CD14-positive monocyte (primary cell): ENCODE measurements around the gene LIPN. TPM values are rescaled to one million over a fixed set of nuclear protein-coding genes. Genes with fewer than 3 reads are reported as not detected.
"Not testable (repeated sequence)": the region's sequence is repeated elsewhere in the genome, so short reads cannot be mapped to it uniquely, and the experiment has no call there.

Experiments used
- DNase-seq, 3 donors: peaks; one replicate each; pipeline ENCODE4 v3.0.0-alpha.2; 2011 to 2022
- H2AFZ ChIP-seq: 2 replicates; pipeline ENCODE4 v1.6.0; 2012; ENCODE audit warnings: mild to moderate bottlenecking, low read depth, low read length, inconsistent platforms; ENCODE audit not compliant: insufficient read depth, poor library complexity, severe bottlenecking
- H3K27ac ChIP-seq, 2 donors: 1 replicate in 1 of 2; 2 replicates in 1 of 2; pipeline ENCODE4 v1.5.1; 2012 to 2013; ENCODE audit warnings: low read length in 2 of 2, control low read depth in 1 of 2, inconsistent platforms in 1 of 2, low read depth in 1 of 2, mild to moderate bottlenecking in 1 of 2
- H3K27me3 ChIP-seq, 2 donors: one replicate each; pipeline versions ENCODE4 v1.6.0 to v1.6.1; 2011 to 2013; ENCODE audit warnings: low read length in 2 of 2; ENCODE audit not compliant: control insufficient read depth in 2 of 2, insufficient read depth in 2 of 2
- H3K36me3 ChIP-seq, 2 donors: replicated peaks in 1 of 2; 1 replicate in 1 of 2; 2 replicates in 1 of 2; pipeline versions ENCODE4 v1.5.1 to v1.6.1; 2012 to 2013; ENCODE audit warnings: low read length in 2 of 2, control low read depth in 1 of 2, inconsistent platforms in 1 of 2, mild to moderate bottlenecking in 1 of 2; ENCODE audit not compliant: insufficient read depth in 2 of 2, control insufficient read depth in 1 of 2
- H3K4me1 ChIP-seq, 2 donors: 1 replicate in 1 of 2; 2 replicates in 1 of 2; pipeline versions ENCODE4 v1.5.1 to v1.6.1; 2012 to 2013; ENCODE audit warnings: low read length in 2 of 2, control low read depth in 1 of 2, inconsistent platforms in 1 of 2, mild to moderate bottlenecking in 1 of 2, moderate library complexity in 1 of 2; ENCODE audit not compliant: insufficient read depth in 2 of 2, control insufficient read depth in 1 of 2
- H3K4me2 ChIP-seq: replicated peaks from 2 replicates; pipeline ENCODE3; 2012; ENCODE audit warnings: low read length, moderate library complexity, mild to moderate bottlenecking; ENCODE audit not compliant: poor library complexity, severe bottlenecking; ENCODE audit errors: extremely low read depth
- H3K4me3 ChIP-seq, 3 experiments: fragments of 200-600 bp in 1 of 3; sonication (generic) in 1 of 3; replicated peaks in 1 of 3; 1 replicate in 2 of 3; 2 replicates in 1 of 3; pipeline ENCODE4 v1.5.1; 2011 to 2013; ENCODE audit warnings: low read length in 3 of 3, mild to moderate bottlenecking in 3 of 3, control low read depth in 2 of 3, low read depth in 2 of 3, inconsistent platforms in 1 of 3, moderate library complexity in 1 of 3
- H3K79me2 ChIP-seq: 2 replicates; pipeline ENCODE4 v1.6.0; 2012; ENCODE audit warnings: mild to moderate bottlenecking, control low read depth, inconsistent platforms, low read length, moderate library complexity; ENCODE audit not compliant: insufficient read depth
- H3K9ac ChIP-seq: 2 replicates; pipeline ENCODE4 v1.6.0; 2017; ENCODE audit warnings: low read length, mild to moderate bottlenecking; ENCODE audit not compliant: insufficient read depth, poor library complexity, severe bottlenecking
- H3K9me3 ChIP-seq, 2 donors: replicated peaks in 1 of 2; 1 replicate in 1 of 2; 2 replicates in 1 of 2; pipeline versions ENCODE4 v1.5.1 to v1.6.1; 2012 to 2013; ENCODE audit warnings: low read length in 2 of 2, control low read depth in 1 of 2; ENCODE audit not compliant: control insufficient read depth in 1 of 2, insufficient read depth in 1 of 2
- H4K20me1 ChIP-seq: 2 replicates; pipeline ENCODE4 v1.6.0; 2012; ENCODE audit warnings: mild to moderate bottlenecking, low read length, control low read depth, moderate library complexity; ENCODE audit not compliant: insufficient read depth
- H3K27ac Mint-ChIP-seq, 7 donors: one replicate each; pipeline ENCODE4 v1.8.0; 2020; ENCODE audit warnings: mild to moderate bottlenecking in 7 of 7, mixed read lengths in 7 of 7, moderate library complexity in 6 of 7, inconsistent platforms in 2 of 7
- H3K27me3 Mint-ChIP-seq, 3 donors: one replicate each; pipeline ENCODE4 v1.8.0; 2021 to 2022; ENCODE audit warnings: low read depth in 3 of 3, mild to moderate bottlenecking in 3 of 3, mixed read lengths in 3 of 3, moderate library complexity in 3 of 3, inconsistent platforms in 1 of 3
- H3K36me3 Mint-ChIP-seq, 2 donors: one replicate each; pipeline ENCODE4 v1.8.0; 2020; ENCODE audit warnings: mixed read lengths in 2 of 2, inconsistent platforms in 1 of 2, mild to moderate bottlenecking in 1 of 2
- H3K4me1 Mint-ChIP-seq: one replicate; pipeline ENCODE4 v1.8.0; 2020; ENCODE audit warnings: mild to moderate bottlenecking, mixed read lengths
- H3K4me3 Mint-ChIP-seq, 2 donors: one replicate each; pipeline ENCODE4 v1.8.0; 2020; ENCODE audit warnings: mild to moderate bottlenecking in 2 of 2, mixed read lengths in 2 of 2, moderate library complexity in 1 of 2
- H3K9me3 Mint-ChIP-seq, 7 donors: one replicate each; pipeline ENCODE4 v1.8.0; 2020 to 2022; ENCODE audit warnings: mixed read lengths in 7 of 7, mild to moderate bottlenecking in 6 of 7, moderate library complexity in 6 of 7, inconsistent platforms in 2 of 7
- WGBS: methylation state at CpG from one replicate; pipeline ENCODE4 v1.1.5; 2013; ENCODE audit warnings: missing lambda C conversion rate; ENCODE audit not compliant: insufficient coverage; 5-methylcytosine and 5-hydroxymethylcytosine counted together
- intact Hi-C, 2 donors: fragments of 100-400 bp; cut with micrococcal nuclease; formaldehyde crosslinking; loops; one replicate each; pipeline versions ENCODE4 v1.15.0 to v1.15.1; 2023
- polyA plus RNA-seq, 3 donors: library from polyadenylated mRNA; depleted of rRNA in 1 of 3; unstranded in 2 of 3; stranded (reverse) in 1 of 3; fragments of 300-500 nt in 2 of 3; fragments of >200 nt in 1 of 3; fragmentation: Illumina TruSeq in 2 of 3; gene quantifications; 1 replicate in 2 of 3; 2 replicates in 1 of 3; pipeline ENCODE4 v1.2.3, GENCODE V29; 2012 to 2021
- TF ChIP-seq, protein P1 (sequence below): fragments of 200-600 bp; IDR thresholded peaks from one replicate; pipeline ENCODE4 v1.8.0; 2022; ENCODE audit warnings: antibody characterized with exemption, mild to moderate bottlenecking

LIPN gene
- polyA plus RNA-seq, 3 donors, result 8.9 to 12.9 (median 10.1) TPM

DNA sequence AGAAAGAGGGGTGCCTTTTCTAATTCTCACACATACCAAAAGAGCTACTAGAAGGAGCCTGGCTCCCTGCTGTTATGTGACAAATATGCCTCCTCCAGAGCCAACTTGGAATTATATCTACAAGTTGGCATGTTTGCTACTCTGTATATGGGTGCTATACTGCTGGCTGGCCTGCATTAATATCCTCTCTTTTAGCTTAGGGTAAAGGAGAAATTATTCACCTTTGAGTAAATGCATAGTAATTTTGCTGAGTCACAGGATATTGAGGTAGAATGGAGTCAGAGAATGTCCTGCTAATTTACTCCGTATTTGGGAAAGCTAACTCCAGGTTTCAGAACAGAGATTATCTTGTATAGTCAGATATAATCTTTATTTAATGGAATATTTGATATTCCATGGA is 24.2 kb upstream of the LIPN start:
- Histone ChIP-seq H4K20me1 (no peaks in the 10 kb centered on the region), H3K4me3 (no peak overlapping the region), H3K4me1 (peaks cover 0 to 6% of the 10 kb centered on the region in 2 donors), H3K27ac (no peak overlapping the region), H3K36me3 (no peaks in the 10 kb centered on the region), H3K27me3 (peaks cover 0 to 2% of the 10 kb centered on the region in 2 donors), H3K79me2 (no peaks in the 10 kb centered on the region), H2AFZ (no peak overlapping the region), H3K9me3 (no peaks in the 10 kb centered on the region), H3K4me2 (no peak overlapping the region), H3K9ac (no peak overlapping the region)
- Mint-ChIP-seq H3K36me3 (no peaks in the 10 kb centered on the region), H3K4me1 (peaks cover 9% of the 10 kb centered on the region), H3K4me3 (no peak overlapping the region), H3K27ac (no peak overlapping the region), H3K27me3 (peaks cover 0 to 4% (median 3%) of the 10 kb centered on the region in 3 donors), H3K9me3 (no peaks in the 10 kb centered on the region)
- no peak for DNase-seq
- TF ChIP-seq, protein P1, sequence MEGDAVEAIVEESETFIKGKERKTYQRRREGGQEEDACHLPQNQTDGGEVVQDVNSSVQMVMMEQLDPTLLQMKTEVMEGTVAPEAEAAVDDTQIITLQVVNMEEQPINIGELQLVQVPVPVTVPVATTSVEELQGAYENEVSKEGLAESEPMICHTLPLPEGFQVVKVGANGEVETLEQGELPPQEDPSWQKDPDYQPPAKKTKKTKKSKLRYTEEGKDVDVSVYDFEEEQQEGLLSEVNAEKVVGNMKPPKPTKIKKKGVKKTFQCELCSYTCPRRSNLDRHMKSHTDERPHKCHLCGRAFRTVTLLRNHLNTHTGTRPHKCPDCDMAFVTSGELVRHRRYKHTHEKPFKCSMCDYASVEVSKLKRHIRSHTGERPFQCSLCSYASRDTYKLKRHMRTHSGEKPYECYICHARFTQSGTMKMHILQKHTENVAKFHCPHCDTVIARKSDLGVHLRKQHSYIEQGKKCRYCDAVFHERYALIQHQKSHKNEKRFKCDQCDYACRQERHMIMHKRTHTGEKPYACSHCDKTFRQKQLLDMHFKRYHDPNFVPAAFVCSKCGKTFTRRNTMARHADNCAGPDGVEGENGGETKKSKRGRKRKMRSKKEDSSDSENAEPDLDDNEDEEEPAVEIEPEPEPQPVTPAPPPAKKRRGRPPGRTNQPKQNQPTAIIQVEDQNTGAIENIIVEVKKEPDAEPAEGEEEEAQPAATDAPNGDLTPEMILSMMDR, result no peak
- WGBS, result no CpG with 5 or more reads among the region's 1 CpG
- intact Hi-C loops, result no loop called here

DNA sequence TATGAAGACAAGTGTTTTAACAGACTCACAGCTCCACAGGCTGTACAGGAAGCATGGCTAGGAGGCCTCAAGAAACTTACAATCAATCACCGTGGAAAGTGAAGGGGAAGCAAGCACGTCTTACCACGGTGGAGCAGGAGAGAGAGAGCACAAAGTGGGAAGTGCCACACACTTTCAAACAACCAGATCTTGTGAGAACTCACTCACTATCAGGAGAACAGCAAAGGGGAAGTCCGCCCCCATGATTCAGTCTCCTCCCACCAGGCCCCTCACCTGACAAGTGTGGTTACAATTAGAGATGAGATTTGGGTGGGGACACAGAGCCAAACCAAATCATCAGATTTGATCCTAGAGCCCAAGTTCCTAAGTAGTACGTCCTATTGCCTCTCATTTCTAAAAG is 17.9 kb upstream of the LIPN start:
- H3K4me2 ChIP-seq, H3K4me1 ChIP-seq, H3K27me3 ChIP-seq, H3K79me2 ChIP-seq, H3K27ac ChIP-seq, H3K4me1 Mint-ChIP-seq, H4K20me1 ChIP-seq, H3K36me3 Mint-ChIP-seq, H3K4me3 ChIP-seq, intact Hi-C loops, H2AFZ ChIP-seq, H3K36me3 ChIP-seq, H3K9ac ChIP-seq, H3K4me3 Mint-ChIP-seq: not testable (repeated sequence)
- H3K9me3 ChIP-seq, result peaks cover 3 to 11% of the 10 kb centered on the region in 2 donors
- DNase-seq, result peak in 2 of 3 donors; percentile 20 to 66
- peaks cover 6 to 29% (median 13%) of the 10 kb centered on the region in 7 donors for H3K9me3 Mint-ChIP-seq
- peaks cover 1 to 13% (median 3%) of the 10 kb centered on the region in 3 donors for H3K27me3 Mint-ChIP-seq
- no CpG with 5 or more reads among the region's 5 CpGs for WGBS
- peak overlapping the region in 2 of 7 donors; percentile 59 to 78 for H3K27ac Mint-ChIP-seq
